ENCODE measurements around the gene ARHGAP24.

DNA sequence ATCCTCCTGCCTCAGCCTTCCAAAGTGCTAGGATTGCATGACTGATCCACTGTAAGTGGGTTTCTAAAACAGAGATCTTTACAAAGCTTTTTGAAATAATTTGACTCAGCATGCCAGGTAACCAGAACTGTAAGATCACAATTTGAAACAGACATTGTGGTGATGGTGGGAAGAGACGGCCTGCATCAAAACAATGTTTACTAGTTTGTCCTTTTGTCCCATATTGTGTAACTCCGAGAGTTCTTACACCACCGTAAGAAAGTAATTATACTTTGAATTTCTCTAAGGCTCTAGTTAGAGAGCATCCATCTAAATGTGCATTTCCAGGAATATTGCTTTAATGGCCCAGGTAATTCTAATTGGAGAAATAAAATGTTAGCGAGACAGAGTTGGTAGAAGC is 594 bp upstream of the ARHGAP24 start:
- TF ChIP-seq CEBPB (IDR thresholded peaks at IDR 0.05) = no peak
- TF ChIP-seq, protein P1, sequence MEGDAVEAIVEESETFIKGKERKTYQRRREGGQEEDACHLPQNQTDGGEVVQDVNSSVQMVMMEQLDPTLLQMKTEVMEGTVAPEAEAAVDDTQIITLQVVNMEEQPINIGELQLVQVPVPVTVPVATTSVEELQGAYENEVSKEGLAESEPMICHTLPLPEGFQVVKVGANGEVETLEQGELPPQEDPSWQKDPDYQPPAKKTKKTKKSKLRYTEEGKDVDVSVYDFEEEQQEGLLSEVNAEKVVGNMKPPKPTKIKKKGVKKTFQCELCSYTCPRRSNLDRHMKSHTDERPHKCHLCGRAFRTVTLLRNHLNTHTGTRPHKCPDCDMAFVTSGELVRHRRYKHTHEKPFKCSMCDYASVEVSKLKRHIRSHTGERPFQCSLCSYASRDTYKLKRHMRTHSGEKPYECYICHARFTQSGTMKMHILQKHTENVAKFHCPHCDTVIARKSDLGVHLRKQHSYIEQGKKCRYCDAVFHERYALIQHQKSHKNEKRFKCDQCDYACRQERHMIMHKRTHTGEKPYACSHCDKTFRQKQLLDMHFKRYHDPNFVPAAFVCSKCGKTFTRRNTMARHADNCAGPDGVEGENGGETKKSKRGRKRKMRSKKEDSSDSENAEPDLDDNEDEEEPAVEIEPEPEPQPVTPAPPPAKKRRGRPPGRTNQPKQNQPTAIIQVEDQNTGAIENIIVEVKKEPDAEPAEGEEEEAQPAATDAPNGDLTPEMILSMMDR (IDR thresholded peaks at IDR 0.05) = no peak
- TF ChIP-seq SREBF2 (IDR thresholded peaks at IDR 0.05) = no peak
- no peak for TF ChIP-seq POLR2A (IDR thresholded peaks at IDR 0.05; ENCODE audit: low read length)
- TF ChIP-seq, protein P2, sequence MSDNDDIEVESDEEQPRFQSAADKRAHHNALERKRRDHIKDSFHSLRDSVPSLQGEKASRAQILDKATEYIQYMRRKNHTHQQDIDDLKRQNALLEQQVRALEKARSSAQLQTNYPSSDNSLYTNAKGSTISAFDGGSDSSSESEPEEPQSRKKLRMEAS (IDR thresholded peaks at IDR 0.05) = no peak
- no peak for TF ChIP-seq RARB (CRISPR knock-in tag; IDR thresholded peaks at IDR 0.05)
- TF ChIP-seq, protein P3, sequence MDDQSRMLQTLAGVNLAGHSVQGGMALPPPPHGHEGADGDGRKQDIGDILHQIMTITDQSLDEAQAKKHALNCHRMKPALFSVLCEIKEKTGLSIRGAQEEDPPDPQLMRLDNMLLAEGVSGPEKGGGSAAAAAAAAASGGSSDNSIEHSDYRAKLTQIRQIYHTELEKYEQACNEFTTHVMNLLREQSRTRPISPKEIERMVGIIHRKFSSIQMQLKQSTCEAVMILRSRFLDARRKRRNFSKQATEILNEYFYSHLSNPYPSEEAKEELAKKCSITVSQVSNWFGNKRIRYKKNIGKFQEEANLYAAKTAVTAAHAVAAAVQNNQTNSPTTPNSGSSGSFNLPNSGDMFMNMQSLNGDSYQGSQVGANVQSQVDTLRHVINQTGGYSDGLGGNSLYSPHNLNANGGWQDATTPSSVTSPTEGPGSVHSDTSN (IDR thresholded peaks at IDR 0.05) = no peak
- no peak for TF ChIP-seq JUN (IDR thresholded peaks at IDR 0.05)
- TF ChIP-seq TP53 (CRISPR knock-in tag; IDR thresholded peaks at IDR 0.05) = no peak
- TF ChIP-seq RFX5 (IDR thresholded peaks at IDR 0.05) = no peak
- no peak for TF ChIP-seq MYC (IDR thresholded peaks at IDR 0.05; ENCODE audit: borderline replicate concordance, low read length)
- TF ChIP-seq, protein P4, sequence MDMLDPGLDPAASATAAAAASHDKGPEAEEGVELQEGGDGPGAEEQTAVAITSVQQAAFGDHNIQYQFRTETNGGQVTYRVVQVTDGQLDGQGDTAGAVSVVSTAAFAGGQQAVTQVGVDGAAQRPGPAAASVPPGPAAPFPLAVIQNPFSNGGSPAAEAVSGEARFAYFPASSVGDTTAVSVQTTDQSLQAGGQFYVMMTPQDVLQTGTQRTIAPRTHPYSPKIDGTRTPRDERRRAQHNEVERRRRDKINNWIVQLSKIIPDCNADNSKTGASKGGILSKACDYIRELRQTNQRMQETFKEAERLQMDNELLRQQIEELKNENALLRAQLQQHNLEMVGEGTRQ (IDR thresholded peaks at IDR 0.05) = no peak
- TF ChIP-seq NR3C1 (IDR thresholded peaks at IDR 0.05) = no peak
- TF ChIP-seq JUNB (IDR thresholded peaks at IDR 0.05) = no peak

Measured in A549 (cell line).